Hepatic stellate cell (primary cell): Measurements from ENCODE around the gene PCK1.
"Not testable (repeated sequence)": the region's sequence is repeated elsewhere in the genome, so short reads cannot be mapped to it uniquely, and the experiment has no call there.

Experiments
- DNase-seq: peaks from one replicate; pipeline ENCODE4 v3.0.0; 2011; ENCODE audit warnings: low spot score

Gene PCK1

DNA sequence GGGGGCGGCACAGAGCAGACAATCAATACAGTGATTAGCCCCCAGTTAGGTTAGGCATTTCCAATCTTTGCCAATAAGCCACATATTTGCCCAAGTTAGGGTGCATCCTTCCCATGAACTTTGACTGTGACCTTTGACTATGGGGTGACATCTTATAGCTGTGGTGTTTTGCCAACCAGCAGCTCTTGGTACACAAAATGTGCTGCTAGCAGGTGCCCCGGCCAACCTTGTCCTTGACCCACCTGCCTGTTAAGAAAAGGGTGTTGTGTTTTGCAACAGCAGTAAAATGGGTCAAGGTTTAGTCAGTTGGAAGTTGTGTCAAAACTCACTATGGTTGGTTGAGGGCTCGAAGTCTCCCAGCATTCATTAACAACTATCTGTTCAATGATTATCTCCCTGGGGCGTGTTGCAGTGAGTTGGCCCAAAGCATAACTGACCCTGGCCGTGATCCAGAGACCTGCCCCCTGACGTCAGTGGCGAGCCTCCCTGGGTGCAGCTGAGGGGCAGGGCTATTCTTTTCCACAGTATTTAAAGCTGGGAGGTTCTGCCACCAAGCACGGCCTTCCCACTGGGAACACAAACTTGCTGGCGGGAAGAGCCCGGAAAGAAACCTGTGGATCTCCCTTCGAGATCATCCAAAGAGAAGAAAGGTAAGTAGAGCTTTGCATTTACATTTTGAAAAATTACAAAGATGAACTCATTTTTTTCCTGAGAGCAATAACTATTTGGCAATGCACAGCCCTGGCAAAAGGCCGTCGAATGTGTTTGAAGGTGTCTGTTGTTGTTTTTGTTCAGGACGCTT, at the start of gene PCK1:
Gene PCK1, plus strand, starts transcription at position 557 of the 802 bp plus-strand sequence. CDS start 302 bp downstream, outside the sequence.
- no peak for DNase-seq

DNA sequence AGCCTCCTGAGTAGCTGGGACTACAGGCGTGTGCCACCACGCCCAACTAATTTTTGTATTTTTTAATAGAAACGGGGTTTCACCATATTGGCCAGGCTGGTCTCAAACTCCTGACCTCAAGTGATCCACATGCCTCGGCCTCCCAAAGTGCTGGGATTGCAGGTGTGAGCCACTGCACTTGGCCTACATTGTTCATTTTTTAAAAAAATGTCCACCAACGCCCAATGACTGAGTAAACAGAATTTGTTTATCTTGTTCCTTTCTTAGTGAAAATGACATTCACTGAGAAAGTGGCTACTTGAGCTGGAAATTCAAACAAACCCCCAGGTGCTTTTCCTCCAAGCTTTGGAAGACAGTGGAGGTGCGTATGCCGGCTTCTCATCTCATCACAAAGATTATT, 49.2 kb upstream of the PCK1 start:
- DNase-seq: not testable (repeated sequence)

DNA sequence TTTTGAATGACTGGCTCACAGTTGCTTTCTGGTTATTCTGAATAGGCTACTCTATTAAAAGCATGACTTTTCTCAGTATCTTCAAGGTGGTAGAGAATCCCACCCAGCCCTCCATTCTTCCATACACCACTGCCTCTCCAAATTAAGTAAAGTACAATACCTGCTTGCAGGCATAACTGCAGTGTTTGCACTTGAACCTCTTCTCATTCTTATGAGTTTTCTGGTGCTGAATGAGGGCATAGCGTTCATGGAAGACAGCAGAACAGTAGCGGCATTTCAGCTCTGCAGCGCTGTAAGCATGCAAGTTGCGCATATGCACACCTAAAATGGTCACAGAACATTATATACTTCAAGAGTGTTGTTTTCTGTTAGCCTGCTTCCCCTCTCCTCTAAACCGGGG, 48.5 kb upstream of the PCK1 start:
- DNase-seq: no peak

DNA sequence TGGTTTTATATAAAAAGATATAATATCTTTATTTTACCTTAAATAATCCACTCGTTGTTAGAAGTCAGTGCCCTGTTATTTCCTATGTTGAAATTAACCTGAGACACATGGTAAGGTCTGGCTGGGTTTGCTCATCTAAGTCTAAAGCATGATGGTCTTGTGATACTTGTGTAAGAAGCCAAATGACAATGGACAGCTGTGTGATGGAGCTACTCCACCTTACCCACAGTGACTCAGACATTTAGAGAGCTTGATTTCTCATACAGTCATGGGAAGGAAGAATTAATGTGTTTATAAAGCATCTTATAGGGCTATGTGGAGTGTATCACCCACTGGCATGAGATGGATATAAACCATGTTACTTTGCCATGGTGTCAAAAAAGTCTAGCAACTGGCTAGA, 47.7 kb upstream of the PCK1 start:
- DNase-seq: no peak

DNA sequence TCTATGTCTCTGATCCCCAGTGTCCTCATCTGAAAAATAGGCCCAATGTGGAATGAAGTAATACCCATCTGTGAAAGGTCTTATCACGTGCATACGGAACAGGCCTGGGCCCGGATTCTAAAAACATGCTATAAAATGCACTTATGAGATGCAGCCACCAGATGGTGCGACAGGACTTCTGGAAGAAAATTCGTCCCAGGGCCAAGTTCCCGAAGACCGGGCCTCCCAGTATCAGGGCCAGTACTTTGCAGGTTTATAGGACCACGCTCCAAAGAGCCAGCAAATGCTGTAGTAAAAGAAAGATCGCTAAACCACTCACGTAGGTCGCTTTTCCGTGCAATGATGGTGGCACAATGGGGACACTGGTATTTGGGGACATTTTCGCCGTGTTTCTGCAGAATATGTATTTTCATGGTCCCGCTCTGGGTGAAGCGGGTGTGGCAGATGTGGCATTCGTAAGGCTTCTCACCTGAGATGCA, 46.6 kb upstream of the PCK1 start:
- peak; percentile 69 for DNase-seq

DNA sequence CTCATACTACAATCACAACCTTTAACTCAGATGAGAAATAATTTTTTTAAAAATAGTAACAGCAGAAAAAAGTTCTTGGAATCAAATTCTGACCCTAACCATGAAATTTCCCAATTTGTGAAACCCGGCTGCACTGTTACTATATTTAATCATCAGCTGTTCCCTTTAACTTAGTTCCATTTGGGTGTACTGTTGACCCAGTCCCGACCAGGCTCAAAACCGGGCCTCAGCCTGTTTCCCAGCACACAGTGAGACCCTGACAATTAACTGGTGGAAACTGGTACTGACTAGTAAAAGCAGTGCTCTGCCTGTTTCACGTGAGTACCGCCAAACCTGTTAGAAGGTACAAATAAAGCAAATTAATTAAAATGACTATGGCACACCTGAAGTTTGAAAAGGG, 43.0 kb upstream of the PCK1 start:
- DNase-seq: no peak

DNA sequence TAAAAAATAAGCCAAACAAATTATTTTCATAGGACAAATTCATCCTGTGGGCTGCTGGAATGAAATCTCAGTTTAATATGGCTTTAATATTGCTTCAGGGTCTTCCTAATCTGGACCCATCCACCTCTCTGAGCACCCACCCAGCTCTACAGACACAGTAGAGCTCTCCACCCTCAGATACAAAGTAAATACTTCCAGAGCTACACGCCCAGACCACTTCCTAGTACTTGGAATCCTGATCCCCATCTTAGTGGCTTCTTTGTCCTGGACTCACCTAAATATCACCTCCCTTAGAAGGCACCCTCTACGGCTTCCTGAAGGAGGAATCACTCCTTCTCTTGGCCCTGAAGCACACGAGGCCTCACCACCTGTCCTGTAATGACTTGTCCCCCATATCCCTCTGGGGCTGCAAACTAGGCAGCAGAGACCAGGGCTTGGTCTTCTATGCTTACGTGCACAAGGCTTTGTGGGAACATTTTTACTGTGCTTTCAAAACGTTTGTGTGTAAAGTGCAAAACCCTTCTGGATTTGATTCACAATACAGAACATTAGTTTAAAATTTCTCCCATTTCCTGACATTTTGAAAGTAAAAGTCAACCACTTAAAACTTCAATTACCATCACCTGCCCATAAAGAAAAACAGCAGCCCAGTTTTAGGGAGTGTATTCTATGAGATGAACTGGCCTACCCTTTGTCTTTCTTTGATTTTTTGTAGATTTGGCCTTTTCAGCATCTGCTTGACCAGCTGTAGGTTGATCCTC, 38.4 kb upstream of the PCK1 start:
- no peak for DNase-seq

DNA sequence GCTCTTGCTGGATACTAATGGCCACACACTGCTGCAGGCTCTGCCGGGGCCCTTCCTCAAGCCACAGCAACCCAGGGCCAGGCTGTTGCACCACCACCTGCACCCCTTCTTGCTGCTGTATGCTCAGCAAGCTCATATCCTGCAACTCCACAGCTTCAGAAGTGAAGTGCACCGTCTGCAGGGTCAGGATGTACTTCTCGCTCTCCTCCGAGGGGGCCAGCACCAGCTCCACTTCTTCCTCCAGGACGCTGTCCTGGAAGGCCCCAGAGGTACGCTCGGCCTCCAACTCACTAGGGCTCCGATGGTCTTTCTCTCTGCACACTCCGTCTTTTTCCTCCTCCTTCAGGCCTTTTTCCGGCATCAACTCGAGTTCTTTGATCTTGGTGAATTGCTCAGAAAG, 37.1 kb upstream of the PCK1 start:
- no peak for DNase-seq

DNA sequence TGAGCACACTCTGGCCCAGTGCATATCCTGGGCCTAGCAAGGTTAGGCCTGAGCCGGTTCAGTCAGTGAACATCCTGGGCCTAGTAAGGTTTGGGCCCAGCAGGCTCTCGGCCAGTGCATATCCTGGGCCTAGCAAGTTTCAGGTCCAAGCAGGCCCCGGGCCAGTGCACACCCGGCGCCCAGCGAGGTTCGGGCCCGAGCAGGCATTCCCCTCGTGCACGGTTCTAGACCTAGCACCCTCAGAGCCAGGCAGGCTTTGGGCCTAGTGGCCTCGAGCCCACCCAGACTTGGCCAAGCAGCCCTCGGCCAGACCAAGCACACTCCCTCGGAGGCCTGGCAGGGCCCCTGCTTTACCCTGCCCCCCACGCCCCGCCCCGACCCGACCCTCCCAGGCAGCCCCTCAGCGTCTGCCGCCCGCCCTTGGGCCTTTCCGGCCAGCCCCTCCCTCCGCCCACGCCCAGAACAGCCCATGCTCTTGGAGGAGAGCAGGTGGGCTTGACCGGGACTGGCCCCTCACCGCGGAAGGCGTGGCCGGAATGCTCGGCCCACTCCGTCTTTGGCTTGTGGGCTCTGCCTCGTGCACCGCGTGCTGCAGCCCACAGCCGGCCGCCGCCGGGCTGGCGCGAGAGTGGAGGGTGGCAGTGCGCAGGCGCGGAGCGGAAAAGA, 36.3 kb upstream of the PCK1 start, which contains the start of gene CTCFL:
Gene CTCFL, minus strand, starts transcription at position 630 of the 666 bp plus-strand sequence. CDS start 935 bp downstream, outside the sequence.
- no peak for DNase-seq

DNA sequence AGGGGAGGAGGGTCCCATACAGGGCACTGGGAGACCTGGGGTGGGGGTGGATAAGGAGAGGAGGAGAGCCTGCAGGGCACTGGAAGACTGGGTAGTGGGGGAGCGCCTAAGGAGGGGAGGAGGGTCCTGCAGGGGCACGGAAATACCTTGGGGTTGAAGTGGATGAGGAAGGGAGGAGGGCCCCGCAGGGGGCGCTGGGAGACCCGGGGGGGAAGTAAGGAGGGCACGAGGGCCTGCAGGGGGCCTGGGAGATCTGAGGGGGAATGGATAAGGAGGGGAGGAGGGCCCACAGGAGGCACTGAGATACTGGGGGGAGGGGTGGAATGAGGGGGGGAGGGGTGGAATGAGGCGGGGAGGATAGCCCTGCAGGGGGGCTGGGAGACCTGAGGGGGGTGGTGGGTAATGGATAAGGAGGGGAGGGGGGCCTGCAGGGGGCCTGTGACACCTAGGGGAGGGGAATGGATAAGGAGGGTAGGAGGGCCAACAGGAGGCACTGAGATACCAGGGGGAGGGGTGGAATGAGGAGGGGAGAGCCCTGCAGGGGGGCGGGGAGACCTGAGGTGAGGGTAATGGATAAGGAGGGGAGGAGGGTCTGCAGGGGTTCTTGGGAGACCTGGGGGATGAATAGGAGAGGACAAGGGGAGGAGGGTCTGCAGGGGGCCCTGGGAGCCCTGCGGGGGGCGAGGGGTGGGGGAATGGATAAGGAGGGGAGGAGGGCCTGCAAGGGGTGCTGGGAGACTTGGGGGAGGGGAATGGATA, 35.4 kb upstream of the PCK1 start:
- no peak for DNase-seq

DNA sequence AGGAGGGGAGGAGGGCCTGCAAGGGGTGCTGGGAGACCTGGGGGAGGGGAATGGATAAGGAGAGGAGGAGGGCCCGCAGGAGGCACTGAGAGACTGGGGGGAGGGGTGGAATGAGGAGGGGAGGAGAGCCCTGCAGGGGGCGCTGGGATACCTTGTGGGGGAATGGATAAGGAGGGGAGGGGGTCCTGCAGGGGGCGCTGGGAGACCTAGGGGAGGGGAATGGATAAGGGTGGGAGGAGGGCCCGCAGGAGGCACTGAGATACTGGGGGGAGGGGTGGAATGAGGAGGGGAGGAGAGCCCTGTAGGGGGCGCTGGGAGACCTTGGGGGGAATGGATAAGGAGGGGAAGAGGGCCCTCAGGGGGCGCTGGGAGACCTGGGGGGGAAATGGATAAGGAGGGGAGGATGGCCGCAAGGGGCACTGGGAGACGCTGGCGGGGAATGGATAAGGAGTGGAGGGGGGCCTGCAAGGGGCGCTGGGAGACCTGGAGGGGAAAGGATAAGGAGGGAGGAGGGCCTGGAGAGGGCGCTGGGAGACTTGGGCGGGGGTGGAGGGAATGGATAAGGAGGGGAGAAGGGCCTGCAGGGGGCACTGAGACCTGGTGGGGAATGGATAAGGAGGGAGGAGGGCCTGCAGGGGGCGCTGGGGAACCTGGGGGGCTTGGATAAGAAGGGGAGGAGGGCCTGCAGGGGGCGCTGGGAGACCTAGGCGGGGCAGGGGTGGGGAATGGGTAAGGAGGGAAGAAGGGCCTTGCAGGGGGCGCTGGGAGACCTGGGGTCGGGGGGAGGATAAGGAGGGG, 34.6 kb upstream of the PCK1 start:
- no peak for DNase-seq

DNA sequence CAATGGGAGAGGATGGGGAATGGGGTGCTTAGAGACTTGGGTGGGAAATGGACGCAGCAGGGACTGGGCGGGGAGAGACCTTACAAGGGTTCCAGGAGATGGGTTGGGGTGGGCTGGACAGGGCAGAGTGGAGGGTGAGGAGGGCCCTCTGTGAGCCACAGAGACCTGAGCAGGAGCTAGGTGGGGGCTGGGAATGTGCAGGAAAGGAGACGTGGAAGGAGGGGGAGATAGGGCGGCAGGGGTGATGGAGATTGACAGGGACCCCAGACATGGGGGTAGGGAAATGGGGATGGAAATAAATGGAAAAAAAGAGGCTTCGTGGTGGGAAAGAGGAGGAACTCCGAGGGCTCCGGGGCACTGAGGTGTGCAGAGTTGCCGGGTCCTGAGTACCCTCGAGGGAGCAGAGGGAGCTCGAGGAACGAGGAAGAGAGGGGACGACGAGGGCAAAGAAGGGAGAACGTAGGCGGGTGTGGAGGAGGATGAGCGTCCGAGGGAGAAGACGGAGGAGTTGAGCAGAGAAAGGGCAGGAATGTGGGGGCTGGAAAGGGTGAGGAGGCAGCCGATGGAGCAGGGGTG, 33.9 kb upstream of the PCK1 start:
- DNase-seq: no peak

DNA sequence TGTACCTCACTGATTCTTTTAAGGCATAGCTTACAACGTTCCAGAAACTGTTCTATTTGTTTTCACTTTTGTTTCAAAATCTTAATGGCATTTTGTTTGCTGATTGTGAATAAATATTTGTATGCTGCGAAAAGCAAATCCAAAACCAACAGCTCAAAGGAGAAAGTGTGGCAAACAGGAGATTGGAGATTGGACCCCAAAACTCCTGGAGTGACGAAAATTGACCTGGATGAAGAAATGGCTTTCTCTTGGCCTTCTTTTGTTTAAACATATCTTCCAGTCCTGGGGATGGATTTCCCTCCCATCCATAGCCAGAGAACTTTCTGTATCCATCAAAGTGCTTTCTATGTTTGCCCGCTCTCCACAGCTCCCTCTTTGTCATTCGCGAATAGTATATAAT, 33.2 kb upstream of the PCK1 start:
- no peak for DNase-seq

DNA sequence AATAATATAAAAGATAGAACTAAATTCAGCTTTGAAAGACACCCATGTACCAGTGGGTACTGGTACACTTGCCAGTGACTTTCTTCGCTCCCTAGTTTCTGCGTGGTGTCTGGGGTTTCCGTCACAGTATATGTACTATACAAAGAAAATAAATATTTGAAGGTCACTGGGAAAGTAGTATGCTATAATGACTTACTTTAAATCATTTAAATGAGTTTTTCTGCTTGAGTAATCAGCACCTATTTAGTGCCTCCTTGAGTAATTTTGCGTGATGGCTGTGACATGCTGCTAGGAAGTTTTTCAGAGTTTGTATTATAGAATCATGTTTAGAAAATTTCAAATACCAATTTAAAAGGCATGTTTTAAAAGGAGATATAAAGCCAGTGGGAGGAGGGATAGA, 32.8 kb upstream of the PCK1 start:
- no peak for DNase-seq

DNA sequence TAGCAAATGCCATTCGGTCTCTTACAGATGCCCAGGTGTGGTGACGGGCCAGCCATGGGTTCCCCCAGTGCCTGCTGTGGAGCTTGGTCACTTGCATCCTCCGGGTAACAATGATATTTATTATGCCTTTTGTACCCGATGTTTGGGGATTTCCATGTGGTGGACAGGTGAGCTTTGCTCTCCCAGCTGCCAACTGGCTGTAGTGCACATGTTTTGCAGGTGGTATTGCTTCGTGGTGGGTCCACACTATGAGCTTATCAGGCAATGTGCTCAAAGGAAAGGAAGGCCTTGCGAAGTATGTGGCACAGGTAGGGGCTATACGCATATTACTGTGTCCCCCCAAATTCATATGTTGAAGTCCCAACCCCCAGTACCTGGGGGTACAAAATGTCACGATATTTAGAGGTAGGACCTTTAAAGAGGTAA, 31.7 kb upstream of the PCK1 start:
- DNase-seq: no peak

DNA sequence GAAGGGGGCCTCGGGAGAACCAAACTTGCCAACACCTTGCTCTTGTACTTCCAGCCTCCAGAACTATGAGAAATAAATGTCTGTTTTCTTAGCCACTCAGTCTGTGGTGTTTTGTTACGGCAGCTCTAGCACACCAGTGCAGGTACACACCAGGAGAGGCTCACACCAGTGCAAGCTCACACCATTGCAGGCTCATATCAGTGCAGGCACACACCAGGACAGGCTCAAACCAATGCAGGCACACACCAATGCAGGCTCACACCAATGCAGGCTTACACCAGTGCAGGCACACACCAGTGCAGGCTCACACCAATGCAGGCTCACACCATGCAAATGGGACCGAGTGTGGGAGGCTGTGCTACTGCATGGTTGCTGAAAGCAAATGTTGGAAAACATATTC, 31.1 kb upstream of the PCK1 start:
- DNase-seq: no peak

DNA sequence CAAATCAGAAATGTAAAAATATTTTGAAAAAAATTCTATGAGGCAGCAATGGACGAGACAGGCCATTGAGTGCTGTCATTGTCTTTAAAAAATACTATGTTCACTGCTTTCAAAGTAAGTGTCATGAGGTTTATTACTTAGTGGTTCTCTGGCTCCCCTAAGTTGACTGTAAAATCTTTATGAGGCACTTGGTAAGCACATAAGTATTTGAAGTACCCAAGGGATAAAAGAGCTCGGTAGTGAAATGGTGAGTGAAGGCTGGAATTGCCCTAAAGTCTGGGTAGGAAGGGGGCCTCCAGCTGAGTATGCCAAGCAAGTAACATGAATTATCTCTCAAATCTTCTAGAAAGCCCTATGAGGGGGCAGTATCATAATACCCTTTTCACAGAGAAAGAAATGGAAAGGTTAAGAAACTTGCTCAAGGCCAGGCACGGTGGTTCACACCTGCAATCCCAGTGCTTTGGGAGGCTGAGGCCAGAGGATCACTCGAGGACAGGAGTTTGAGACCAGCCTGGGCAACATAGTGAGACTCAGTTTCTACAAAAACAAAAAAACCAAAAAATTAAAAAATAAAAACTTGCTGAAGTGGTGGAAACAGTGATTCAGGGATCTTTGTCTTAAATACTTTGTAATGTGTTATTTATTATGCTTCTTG, 30.5 kb upstream of the PCK1 start:
- no peak for DNase-seq

DNA sequence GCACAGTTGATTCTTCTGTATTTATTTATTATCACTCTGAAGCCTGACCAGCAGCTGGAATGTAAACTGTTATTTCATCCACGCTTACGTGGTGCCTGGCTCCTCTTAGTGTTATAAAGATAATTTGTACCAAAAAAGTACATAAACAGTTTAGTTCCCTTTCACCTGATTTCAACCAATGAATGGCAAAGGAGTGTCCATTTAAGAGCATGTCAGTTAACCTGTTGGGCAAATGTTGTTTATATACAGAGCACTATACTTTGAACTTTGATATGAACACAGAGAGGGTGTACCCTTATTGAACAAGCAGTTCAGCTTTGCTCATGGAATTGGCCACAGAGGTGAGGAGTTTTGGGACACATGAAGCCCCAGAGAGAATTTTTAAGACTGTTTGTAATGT, 28.8 kb upstream of the PCK1 start:
- DNase-seq: no peak

DNA sequence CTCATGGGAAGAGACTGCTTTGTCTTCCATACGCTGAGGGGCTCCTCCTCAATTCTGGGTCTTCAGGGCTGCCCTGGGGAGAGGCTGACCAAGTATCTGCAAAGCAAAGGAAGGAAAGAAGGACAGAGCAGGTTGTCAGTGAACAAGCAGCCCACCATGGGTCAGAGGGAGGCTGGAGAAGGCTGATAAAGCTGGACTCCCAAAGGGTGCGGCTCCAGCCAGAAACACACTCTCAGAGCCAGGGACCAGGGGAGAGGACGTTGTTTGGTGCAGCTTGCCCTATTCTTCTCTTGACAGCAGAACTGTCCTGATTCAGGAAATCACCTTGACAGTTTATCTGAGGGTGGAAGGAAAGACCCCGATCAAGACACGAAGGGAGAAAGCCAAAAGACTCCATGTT, 25.6 kb upstream of the PCK1 start:
- DNase-seq: no peak

DNA sequence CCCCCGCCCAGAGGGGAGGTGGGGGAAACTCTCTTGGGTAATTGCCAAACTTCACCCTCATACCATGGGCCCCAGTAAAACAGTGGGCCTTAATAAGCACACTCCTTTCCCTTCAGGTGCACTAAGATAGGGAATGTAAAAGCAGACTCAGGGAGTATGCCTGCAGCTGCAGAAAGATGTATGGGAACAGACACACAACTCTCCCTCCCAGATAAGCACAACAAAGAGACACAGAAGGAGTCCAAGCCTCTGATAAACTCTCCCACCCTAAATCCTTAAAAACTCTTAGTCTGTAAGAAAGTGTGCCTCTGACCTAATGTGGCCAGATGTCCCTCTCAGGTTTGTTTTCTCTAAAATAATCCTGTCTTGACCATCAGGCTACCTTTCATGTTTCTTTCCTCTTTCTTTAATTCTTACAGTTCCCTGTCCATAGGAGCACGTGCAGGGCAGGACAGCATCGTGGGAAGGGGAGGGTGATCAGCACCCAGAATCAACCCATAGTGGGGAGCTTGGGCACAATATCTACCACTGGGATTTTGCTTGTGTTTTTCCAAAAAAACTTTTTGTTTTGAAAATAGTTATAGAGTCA, 24.7 kb upstream of the PCK1 start:
- no peak for DNase-seq
